NCI-H2107 treated with DMSO at 0.1 percent for 48 hours (cell line): ENCODE data around the gene TBCC.
"Not testable (repeated sequence)": the region's sequence is repeated elsewhere in the genome, so short reads cannot be mapped to it uniquely, and the experiment has no call there.

Experiments
- DNase-seq: peaks from one replicate; lab custom pipeline; 2025; ENCODE audit not compliant: unreplicated experiment; lab: John Stamatoyannopoulos, UW

Gene TBCC

DNA sequence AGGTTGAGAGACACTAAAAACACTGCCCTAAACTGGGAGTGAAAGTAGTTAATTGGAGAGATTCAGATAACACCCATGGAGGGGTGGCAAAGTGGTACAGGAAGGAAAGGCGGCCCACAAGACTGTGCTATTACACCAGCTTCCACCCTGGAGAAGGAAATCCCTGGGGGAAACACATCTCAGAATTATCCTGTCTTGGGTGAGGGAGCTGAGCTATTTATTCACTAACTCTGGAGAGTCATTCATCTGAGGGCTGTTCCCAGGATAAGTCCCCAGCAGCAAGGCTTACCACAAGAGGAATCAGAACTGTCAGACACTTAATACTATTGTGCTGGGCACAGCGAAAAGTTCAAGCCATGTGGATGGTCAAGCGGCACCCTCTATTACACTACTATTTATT, 9.9 kb downstream of the TBCC start:
- no peak for DNase-seq

DNA sequence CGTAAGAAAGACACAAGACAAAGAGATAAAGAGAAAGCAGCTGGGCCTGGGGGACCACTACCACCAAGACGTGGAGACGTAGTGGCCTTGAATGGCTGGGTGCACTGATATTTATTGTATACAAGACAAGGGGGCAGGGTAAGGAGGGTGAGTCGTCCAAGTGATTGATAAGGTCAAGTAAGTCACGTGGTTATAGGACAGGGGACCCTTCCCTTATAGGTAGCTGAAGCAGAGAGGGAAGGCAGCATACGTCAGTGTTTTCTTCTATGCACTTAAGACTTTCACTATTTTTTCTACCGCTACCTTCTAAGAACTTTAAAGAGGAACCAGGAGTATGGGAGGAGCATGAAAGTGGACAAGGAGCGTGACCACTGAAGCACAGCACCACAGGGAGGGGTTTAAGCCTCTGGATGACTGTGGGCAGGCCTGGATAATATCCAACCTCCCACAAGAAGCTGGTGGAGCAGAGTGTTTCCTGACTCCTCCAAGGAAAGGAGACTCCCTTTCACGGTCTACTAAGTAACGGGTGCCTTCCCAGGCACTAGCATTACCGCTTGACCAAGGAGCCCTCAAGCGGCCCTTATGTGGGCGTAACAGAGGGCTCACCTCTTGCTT, 11.9 kb downstream of the TBCC start:
- not testable (repeated sequence) for DNase-seq

DNA sequence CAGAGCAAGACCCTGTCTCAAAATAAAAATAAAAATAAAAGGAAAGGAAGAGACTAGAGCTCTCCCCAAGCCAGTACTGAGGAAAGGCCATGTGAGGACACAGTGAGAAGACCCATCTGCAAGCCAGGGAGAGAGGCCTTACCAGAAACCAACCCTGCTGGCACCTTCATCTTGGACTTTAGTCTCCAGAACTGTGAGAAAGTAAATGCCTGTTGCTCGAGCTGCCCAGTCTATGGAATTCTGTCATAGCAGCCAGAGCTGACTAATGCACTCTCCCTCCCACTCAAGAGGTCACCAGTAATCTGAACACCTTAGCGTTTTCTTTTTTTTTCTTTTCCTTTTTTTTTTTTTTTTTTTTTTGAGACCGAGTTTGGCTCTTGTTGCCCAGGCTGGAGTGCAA, 16.2 kb downstream of the TBCC start:
- DNase-seq: no peak

DNA sequence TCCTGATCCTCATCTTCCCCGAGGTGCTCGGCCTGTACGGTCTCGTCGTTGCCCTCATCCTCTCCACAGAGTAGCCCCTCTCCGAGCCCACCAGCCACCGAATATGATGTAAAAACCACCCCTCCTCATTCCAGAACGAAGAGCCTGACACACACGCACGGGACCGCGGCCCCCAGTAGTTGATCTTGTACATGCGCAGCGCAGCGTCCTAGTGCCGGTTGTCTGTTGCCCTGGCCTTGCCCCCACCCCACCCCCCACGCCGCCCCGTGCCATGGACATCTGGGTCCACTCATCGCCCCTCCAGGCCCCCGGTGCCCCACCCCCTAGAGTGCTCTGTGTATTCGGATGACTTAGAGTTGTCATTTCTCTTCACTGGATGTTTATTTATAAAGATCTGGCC, 18.3 kb downstream of the TBCC start:
- no peak for DNase-seq

DNA sequence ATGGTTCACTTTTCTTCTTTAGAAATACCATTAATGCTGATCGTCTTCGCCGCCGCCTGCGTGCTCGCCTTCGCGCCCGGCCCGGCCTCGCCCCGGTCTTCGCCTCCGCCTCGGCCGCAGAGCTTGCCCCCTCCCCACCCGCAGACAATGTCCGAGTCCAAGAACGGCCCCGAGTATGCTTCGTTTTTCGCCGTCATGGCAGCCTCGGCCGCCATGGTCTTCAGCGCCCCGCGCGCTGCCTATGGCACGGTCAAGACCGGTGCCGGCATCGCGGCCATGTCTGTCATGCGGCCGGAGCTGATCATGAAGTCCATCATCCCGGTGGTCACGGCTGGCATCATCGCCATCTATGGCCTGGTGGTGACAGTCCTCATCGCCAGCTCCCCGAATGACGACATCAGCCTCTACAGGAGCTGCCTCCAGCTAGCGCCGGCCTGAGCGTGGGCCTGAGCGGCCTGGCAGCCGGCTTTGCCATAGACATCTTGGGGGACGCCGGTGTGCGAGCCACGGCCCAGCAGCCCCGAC, 18.8 kb downstream of the TBCC start:
- no peak for DNase-seq

DNA sequence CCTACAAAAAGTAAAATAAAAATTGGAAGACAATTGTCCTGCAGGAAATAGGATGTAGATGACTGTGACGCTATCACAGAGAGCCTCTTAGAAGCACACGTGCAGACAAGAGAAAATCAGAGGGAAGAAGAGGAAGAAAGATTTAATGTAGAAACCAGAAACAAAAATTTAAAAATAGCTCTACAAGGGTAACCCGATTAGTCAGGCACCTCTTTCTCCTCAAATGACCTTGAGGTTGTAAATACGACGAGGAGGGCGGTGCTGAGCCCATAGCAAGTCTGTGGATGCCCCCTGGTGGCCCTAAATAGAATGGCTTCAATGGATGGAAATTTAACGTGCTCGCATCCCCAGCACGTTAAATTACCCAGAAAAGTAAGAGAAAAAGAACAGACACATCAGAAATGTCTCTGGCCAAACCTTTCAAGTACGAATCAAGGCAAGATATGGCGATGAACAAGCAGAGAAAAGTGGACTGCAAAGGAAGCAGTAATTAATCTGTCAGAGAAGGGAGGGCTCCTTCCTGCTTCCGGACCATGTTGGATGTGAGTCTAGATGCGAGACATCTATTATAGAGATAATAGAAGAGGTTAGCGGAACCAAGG, 19.3 kb downstream of the TBCC start:
- peak; percentile 42 for DNase-seq

DNA sequence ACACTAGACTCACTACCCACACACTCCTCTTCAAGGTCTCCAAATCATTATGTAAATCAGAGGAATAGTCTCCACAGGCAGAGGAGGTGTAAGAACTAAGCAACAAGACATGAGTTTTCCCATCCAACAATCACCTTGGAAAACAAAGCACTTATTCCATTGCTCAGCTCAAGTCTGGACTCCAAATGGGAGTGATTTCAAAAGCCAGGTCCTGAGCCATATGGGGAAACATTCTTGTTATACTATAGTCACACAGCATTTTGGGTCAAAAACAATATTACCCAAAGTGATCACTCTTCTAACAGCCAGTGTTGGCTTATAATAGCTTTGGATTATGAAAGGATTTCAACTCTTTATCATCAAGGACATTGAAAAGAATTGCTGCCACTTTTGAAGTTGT, 19.9 kb downstream of the TBCC start:
- no peak for DNase-seq

DNA sequence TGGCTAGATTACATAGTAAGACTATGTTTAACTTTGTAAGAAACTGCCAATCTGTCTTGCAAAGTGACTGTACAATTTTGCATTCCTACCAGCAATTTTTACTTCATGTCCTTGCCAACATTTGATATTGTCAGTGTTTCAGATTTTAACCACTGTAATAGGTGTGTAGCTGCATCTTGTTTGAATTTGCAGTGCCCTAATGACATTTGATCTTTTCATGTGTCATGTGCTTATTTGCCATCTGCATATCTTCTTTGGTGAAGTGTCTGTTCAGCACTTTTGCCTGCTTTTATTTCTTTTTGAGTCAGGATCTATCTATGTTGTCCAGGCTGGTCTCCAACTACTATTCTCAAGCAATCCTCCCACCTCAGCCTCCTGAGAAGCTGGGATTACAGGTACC, 21.1 kb downstream of the TBCC start:
- no peak for DNase-seq

DNA sequence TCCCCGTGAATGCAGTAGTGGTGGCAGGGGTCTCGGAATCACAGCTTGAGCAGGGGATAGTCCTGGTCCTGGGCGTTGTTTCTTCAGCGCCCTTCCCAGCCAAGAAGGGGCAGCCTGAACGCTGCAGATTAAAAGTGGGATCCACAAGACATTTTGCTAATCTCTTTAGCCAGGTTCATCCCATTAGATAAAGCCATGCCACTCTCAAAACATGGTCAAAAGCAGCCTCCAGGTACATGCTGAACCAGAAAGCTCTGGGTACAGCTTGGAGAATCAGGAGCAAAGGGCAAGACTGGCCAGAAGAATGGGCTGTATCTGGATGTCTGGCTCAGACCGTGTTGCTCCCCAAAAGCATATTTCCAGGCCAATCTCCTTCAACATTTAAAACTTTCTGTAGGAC, 23.4 kb downstream of the TBCC start, which contains the start of gene PRPH2:
Gene PRPH2 (minus strand): TSS at position 101 of the 400 bp plus-strand sequence. CDS start 263 bp downstream, outside the sequence.
- DNase-seq: no peak

DNA sequence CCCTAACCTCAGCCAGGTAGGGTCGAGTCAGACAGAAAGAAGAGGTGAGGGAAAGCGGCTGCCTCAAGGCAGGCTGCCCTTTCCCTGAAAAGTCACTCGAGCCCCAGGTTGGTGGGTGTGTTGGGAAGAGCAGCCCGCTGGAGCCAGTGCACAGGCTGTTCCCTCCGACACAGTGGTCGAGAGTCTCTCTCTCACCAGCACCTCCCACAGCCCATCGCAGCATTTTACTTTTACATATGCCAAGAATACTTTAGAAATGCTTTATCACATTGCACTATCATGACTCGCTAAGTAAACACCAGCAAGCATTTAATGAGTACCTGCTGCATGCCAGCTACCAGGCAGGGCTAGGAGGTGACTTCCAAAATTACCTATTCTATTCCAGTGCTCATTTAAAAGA, 25.2 kb downstream of the TBCC start:
- no peak for DNase-seq

DNA sequence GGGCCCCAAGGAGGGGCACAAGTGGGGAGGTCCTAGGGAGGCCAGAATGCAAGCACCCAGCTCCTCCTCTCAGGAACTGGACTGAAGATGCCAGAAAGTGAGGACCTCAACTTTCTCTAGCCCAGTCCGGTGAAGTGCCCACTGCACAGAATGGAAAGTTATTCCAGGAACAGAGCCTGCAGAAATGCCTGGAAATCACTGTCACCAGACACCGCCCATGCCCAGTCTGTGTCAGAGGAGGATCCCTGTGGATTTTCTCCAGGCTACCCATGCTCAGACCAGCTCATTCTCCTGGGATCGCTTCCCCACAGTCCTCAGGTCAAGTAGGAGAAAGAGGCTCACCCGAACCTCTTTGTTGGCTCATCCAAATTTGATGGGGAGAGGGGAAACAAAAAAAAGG, 30.0 kb downstream of the TBCC start:
- no peak for DNase-seq

DNA sequence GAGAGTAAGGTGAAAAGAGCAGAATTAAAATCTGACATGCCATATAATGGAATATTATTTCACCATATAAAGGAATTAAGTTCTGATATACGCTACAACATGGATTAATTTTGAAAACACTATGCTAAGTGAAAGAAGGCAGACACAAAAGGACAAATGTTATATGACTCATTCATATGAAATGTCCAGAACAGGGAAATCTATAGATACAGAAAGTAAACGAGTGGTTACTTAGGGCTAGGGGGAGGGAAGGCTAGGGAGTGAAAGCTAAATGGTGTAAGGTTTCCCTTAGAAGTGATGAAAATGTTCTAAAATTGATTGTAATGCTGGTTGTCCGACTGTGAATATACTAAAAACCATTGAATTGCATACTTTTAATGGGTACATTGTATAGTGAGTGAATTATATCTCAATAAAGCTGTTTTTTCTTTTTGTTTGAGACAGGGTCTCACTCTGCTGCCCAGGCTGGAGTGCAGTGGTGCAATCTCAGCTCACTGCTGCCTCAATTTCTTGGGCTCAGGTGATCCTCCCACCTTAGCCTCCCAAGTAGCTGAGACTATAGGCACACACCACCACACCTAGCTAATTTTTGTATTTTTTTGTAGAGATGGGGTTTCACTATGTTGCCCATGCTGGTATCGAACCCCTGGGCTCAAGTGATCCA, 31.7 kb downstream of the TBCC start:
- no peak for DNase-seq

DNA sequence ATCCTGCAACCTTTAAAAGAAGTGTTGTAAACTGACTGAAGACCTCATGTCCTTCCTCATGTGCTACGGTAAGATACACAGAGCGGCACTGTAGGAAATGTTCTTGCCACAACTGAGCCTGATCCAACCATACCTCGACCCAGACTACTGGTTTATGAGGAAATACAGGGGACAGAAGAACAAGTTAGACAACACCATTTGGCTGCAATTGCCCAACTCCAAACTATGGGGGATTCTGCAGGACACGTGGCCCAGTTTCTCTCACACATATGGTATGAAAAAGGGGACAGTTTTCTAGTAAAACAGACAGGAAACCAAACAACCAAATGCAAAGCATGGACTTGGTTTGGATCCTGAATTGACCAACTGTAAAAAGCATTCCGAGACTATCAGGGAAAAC, 34.0 kb downstream of the TBCC start:
- DNase-seq: no peak

DNA sequence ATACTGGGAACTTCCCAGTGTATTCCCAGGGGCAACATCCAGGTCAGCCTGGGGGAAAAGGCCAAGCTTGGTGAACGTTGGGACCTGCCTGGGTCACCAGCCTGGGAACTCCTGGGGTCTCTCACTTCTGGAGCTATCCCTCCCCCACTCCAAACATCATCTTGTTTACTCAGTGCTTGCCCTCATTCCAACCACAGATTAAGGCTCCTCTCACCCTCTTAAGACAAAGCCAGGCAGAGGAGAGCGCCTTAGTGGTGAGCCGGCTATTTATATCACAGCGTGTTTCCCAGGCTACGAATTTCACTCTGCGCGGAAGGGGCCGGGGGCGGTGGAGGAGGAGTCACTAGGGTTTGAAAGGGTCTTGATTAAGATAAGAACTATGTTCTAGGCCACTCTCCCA, 35.6 kb downstream of the TBCC start:
- DNase-seq: peak; percentile 8

DNA sequence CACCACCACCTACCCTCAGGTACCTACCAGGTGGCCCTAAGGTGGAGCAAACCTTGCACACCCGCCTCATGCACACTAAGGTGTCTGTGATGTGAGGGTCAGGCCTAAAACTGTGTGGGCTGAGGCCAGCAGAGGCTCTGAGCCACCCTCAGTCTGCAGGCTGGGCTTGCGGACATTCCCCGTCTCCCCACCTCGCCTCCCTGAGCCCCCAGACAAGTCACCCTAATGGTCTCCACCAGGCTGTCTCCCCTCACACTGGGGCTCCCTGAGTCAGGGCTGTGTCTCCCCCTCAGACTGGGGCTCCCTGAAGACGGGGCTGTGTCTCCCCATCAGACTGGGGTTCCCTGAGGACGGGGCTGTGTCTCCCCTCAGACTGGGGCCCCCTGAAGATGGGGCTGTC, 36.0 kb downstream of the TBCC start:
- no peak for DNase-seq

DNA sequence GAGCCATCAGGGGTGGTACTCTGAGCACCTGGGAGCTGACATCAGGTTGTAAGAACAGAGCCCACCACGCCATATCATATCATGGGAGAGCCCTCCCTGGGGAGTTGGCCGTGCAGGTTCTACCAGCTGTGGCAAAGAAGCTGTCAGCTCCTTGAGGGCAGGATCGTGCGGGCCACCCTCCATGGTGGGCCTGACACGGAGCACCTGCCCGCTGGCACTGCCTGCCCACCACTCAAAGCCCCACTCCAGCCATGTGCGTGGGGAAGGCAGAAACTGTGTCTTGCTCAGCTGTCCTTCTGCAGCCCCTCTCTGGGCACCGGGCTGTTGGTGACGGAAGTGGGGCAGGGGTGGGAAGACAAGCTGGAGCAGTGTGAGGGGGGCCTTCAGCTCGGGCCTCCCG, 37.8 kb downstream of the TBCC start:
- no peak for DNase-seq

DNA sequence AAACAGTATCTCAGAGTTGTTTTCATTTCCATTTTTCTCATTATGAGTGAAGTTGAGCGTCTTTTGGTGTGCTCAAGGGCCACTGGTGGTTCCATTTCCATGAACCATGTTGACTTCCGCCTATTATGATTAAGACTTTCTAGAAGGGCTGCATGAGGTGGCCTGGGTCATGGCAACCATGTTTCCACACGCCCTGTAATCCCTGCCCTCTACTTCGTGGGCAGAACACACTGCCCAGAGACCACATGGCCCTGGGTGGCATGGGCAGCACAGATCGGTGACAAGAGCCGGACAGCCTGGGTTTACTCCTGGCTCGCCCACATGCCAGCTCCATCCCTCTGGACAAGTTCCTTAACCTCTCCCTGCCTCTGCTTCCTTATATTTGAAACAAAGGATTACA, 38.3 kb downstream of the TBCC start:
- DNase-seq: no peak

DNA sequence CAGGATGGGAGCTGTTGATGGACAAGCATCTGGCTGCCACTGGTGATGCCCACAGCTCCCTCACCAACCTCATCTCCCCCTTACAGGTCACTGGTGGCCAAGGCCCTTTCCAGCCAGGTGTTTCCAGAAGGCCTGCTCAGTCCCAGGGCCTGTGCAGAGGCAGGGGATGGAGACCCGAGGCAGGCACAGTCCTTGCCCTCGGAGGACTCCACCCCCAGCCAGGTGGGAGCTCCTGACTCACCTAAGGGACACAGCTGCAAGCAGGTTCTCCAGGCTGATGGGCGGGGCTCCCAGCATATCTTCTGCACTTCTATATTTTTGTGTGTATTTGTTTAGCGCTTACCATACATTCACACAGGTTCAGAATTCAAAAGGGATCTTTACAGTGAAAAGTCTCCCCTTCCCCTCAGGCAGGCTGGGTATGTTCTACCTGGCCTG, 40.9 kb downstream of the TBCC start:
- no peak for DNase-seq

DNA sequence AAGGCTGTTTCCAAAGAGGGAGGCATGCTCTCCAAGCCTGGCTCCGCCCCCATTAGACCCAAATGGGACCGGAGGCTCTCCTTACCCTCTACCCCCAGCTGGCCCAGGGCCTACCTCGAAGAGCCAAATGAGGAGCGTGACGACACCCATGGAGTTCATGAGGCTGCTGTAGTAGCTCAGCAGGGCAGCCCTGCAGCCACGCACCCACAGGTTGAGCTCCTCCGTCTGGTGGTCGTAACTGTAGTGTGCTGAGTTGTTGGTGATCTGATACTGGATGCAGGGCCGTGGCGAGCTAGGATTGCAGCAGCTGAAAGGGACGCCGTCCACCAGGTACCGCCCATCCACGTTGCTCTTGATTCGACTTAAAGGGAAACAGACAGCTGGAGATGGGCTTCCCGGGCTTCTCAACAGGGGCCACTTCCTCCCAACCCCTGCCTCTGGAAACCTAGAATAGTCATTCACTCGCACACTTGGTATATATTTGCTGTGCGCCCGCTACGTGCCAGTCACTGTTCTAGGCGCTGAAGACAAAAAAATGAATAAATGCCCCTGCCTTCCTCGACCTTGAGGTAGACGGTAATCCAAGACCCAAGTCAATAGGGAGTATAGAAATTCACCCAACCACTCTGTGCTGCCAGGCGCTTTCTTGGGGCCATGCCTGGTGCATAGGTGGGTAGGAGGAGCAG, 41.5 kb downstream of the TBCC start:
- peak; percentile 1 for DNase-seq

DNA sequence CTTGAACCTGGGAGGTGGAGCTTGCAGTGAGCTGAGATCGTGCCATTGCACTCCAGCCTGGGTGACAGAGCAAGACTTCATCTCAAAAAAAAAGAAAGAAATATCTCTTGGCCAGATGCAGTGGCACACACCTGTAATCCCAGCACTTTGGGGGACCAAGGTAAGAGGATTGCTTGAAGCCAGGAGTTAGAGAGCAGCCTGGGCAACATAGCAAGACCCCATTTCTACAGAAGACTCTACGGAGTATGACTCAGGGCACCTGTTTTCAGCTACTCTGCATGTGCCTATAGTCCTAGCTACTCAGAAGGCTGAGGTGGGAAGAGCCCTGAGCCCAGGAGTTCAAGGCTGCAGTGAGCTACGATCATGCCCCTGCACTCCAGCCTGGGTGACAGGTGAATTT, 43.1 kb downstream of the TBCC start:
- not testable (repeated sequence) for DNase-seq

DNA sequence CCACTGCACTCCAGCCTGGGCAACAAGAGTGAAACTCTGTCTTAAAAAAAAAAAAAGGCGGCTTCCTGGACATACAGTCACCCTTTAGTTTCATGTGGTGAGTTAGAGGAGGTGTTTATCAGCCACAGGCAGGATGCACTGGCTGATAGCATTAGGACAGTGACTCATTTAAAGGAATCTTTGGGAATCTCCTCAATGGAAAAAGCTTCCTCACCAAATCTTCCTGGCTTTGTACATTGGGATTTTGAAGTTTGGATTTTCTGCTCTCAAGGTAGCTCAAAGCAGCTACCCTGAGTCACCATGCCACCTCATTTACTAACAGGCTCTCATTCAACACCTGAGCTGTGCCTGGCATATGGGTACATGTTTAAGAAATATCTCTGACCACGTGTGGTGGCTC, 43.7 kb downstream of the TBCC start:
- DNase-seq: no peak

DNA sequence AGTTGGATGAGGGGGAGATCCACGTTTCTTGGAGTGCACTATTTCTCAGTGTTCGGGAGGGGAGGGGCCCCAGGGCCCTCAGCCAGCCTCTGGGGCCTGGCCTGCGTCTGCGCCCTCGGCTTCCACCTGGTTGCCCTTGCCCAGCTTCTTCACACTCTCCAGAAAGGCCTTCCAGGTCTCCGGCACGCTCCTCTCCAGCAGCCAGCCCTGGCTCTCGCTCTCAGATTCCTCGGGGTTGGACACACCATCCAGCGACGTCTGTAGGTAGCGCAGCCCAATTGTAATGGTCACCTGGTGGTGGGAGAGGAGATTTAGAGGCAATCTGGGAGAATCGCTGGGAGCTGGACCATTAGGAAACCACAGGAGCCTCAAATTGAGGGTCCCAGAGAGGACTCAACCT, 47.7 kb downstream of the TBCC start:
- no peak for DNase-seq
